DND-41 (cell line): ENCODE data around the gene TMEM132C.

Experiments used
- ATAC-seq: fragments of 200-7000 bp; cut with Tn5 transposase; 3 replicates; pipeline ENCODE4 v1.9.1; 2021; ENCODE audit warnings: low read depth; ENCODE audit not compliant: insufficient read depth
- DNase-seq: peaks from one replicate; pipeline ENCODE4 v3.0.0-alpha.2; 2020
- H2AFZ ChIP-seq: 2 replicates; pipeline ENCODE4 v1.6.0; 2012; ENCODE audit warnings: low read depth, low read length
- H3K27ac ChIP-seq: 2 replicates; pipeline ENCODE4 v1.5.1; 2012; ENCODE audit warnings: low read length, inconsistent platforms
- H3K27me3 ChIP-seq: fragments of 200-600 bp; sonication (generic); 2 replicates; pipeline ENCODE4 v1.6.0; 2012; ENCODE audit warnings: low read length, mild to moderate bottlenecking, inconsistent platforms; ENCODE audit not compliant: insufficient read depth, poor library complexity
- H3K36me3 ChIP-seq: 2 replicates; pipeline ENCODE4 v1.5.1; 2012; ENCODE audit warnings: low read length, inconsistent platforms; ENCODE audit not compliant: insufficient read depth
- H3K4me1 ChIP-seq: 2 replicates; pipeline ENCODE4 v1.5.1; 2012; ENCODE audit warnings: mild to moderate bottlenecking, low read length; ENCODE audit not compliant: insufficient read depth
- H3K4me2 ChIP-seq: 2 replicates; pipeline ENCODE4 v1.6.0; 2012; ENCODE audit warnings: mild to moderate bottlenecking, moderate library complexity, low read length, inconsistent platforms; ENCODE audit not compliant: insufficient read depth
- H3K4me3 ChIP-seq, 2 experiments: fragments of 200-600 bp in 1 of 2; shearing (Covaris generic) in 1 of 2; 2 replicates each; pipeline ENCODE4 v1.5.1; 2012 to 2016; ENCODE audit warnings: inconsistent platforms in 2 of 2, low read length in 2 of 2, mild to moderate bottlenecking in 2 of 2, low read depth in 1 of 2, moderate library complexity in 1 of 2
- H3K79me2 ChIP-seq: 2 replicates; pipeline ENCODE4 v1.6.0; 2012; ENCODE audit warnings: low read length, inconsistent platforms; ENCODE audit not compliant: insufficient read depth
- H3K9ac ChIP-seq: 2 replicates; pipeline ENCODE4 v1.6.0; 2012; ENCODE audit warnings: low read depth, mild to moderate bottlenecking, inconsistent platforms, low read length, moderate library complexity
- H3K9me3 ChIP-seq: 2 replicates; pipeline ENCODE4 v1.5.1; 2012; ENCODE audit warnings: low read length, moderate library complexity, mild to moderate bottlenecking, inconsistent platforms; ENCODE audit not compliant: insufficient read depth, severe bottlenecking
- H4K20me1 ChIP-seq: 2 replicates; pipeline ENCODE4 v1.6.0; 2012; ENCODE audit warnings: low read length; ENCODE audit not compliant: insufficient read depth
- CTCF ChIP-seq: IDR thresholded peaks from 2 replicates; pipeline ENCODE4 v1.5.1; 2012; ENCODE audit warnings: borderline replicate concordance, low read length, moderate library complexity, mild to moderate bottlenecking; ENCODE audit not compliant: poor library complexity, severe bottlenecking; ENCODE audit errors: extremely low read depth
- EZH2 ChIP-seq: IDR thresholded peaks from 3 replicates; pipeline ENCODE4 v1.6.1; 2012; ENCODE audit warnings: borderline replicate concordance, low read depth, mild to moderate bottlenecking, moderate library complexity, low read length, inconsistent platforms; ENCODE audit not compliant: severe bottlenecking

The TMEM132C gene

GRCh38 chr12:128402486-128403243 is 135.7 kb downstream of the TMEM132C start:
- Histone ChIP-seq H3K27ac (no peak overlapping the region), H3K27me3 (no peaks in the 10 kb centered on the region), H2AFZ (no peak overlapping the region), H3K9ac (no peak overlapping the region), H3K4me1 (no peaks in the 10 kb centered on the region), H3K9me3 (no peaks in the 10 kb centered on the region), H3K4me3 (no peak overlapping the region), H3K36me3 (no peaks in the 10 kb centered on the region), H3K4me2 (no peak overlapping the region), H3K79me2 (no peaks in the 10 kb centered on the region), H4K20me1 (no peaks in the 10 kb centered on the region)
- DNase-seq, result no peak
- TF ChIP-seq EZH2 (no peak), CTCF (no peak)
- ATAC-seq, result no peak

GRCh38 chr12:128408669-128409068 is 141.7 kb downstream of the TMEM132C start:
- H3K4me1 ChIP-seq, result no peaks in the 10 kb centered on the region
- H3K36me3 ChIP-seq, result no peaks in the 10 kb centered on the region
- ATAC-seq (no peak), DNase-seq (no peak)
- H3K9me3 ChIP-seq, result no peaks in the 10 kb centered on the region
- no peak overlapping the region for H2AFZ ChIP-seq
- no peak overlapping the region for H3K4me3 ChIP-seq
- H3K27me3 ChIP-seq, result no peaks in the 10 kb centered on the region
- no peaks in the 10 kb centered on the region for H3K79me2 ChIP-seq
- H3K9ac ChIP-seq, result no peak overlapping the region
- no peak overlapping the region for H3K4me2 ChIP-seq
- H3K27ac ChIP-seq, result no peak overlapping the region
- no peak for TF ChIP-seq EZH2
- no peak for TF ChIP-seq CTCF
- H4K20me1 ChIP-seq, result no peaks in the 10 kb centered on the region

- Histone ChIP-seq H3K4me3 (no peak overlapping the region), H3K36me3 (no peaks in the 10 kb centered on the region), H3K4me2 (no peak overlapping the region), H3K27ac (no peak overlapping the region), H3K79me2 (no peaks in the 10 kb centered on the region), H3K9ac (no peak overlapping the region), H2AFZ (no peak overlapping the region), H3K9me3 (no peaks in the 10 kb centered on the region), H4K20me1 (no peaks in the 10 kb centered on the region), H3K4me1 (no peaks in the 10 kb centered on the region), H3K27me3 (no peaks in the 10 kb centered on the region)
- no peak for TF ChIP-seq CTCF
- no peak for DNase-seq
- ATAC-seq, result no peak
These were observed 148.1 kb downstream of the TMEM132C start for GRCh38 chr12:128415036-128415560.
